DMS153 (cell line): ENCODE results near the gene NAP1L4.

Experiments used
- DNase-seq: peaks from one replicate; lab custom pipeline; 2025; lab: John Stamatoyannopoulos, UW

NAP1L4 gene

DNA sequence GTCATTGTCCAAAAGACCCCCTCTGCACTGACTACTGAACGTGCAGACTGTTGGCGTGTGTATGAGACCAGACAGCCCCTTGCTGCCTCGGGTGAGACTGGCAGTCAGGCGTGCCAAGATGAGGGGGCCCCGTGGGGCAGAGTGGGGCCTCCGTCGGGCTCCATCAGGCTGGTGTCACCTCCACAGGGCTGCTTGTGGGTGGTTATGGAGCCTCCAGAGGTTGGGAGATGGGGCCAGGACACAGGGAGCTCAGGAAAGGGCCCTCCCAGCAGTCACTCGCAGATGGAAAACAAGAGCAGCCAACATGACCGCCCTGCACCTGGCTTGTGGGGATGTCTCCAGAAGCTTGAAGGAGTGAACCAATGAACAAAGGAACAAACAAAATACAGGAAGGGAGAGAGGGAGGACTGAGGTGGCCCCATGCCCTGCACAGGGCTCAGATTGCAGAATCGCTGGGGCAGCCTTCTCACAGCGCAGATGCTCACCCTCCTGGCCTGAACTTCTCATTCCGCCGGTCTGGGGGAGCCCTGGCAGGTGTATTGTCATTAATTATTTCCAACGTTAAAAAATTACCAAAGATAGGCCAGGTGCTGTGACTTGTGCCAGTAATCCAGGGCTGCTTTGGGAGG, 57.4 kb downstream of the NAP1L4 start:
- no peak for DNase-seq

DNA sequence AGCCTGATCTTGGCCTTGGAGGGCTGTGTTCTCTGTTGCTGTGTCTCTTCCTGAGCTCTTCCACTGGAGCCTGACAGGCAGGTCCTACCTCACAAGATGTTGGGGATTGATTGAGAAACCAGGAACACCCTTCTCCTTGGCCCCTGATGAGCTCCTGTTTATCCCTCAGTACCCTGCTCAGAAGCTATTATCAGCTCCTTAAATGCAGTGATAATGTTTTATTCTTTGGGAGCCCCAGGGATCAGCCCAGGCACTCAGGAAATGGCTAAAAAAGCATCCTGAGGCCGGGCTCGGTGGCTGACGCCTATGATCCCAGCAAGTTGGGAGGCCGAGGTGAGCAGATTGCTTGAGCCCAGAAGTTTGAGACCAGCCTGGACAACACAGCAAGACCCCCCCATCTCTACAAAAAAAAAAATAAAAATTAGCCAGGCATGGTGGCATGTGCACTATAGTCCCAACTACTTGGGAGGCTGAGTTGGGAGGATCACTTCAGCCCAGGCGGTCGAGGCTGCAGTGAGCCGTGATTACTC, 58.0 kb downstream of the NAP1L4 start:
- DNase-seq: no peak

DNA sequence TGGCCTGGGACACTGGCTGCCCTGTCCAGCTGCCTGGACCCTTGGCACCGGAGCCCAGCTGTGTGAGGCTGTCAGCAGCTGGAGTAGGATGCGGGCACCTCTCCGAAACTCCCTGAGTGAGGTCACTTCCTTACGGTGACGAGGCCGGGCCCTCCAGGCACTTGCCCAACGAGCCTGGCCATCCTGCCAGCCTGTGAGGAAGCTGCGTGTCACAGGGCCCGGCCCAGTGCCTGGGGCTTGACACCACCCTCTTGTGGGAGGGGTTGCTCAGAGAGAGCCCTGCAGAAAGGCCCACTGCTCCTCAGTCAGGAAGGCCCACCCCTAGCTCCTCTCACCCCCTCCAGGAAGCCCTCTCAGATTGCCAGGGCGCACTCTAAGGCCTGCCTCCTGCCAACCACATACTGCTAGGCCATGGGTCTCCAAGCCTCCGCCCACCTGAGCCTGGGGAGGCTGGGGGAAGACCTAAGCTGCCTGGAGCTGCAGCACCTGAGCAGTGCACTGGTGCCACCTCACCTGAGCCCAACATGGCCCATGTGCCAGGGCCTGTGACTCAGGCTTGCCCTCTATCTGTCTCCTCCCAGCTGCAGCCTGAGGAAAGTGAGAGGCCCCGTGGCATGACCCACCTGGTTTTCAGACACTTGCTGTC, 58.6 kb downstream of the NAP1L4 start:
- DNase-seq: peak; percentile 20

DNA sequence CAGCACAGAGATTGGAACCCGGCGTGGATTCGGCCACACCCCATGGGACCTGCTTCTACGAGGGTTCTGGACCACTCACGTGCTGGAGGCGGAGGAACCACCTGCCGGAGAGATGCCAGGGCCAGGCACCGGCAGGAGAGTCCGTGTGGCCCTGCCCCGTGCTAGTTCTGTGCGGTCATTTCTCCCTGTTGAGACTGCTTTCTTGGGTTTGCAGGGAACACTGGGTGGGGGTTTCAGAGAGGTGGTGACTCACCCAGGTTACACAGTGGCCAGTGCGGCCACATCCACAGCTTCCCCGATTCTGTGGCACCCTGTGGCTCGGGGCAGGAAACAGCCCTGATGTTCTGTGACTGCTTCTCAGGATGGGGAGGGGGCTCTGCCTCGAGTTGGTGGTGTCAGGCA, 59.3 kb downstream of the NAP1L4 start:
- no peak for DNase-seq

GRCh38 chr11:2931771-2932738, 60.1 kb downstream of the NAP1L4 start:
- DNase-seq: no peak

GRCh38 chr11:2931420-2931746, 60.7 kb downstream of the NAP1L4 start:
- no peak for DNase-seq

DNA sequence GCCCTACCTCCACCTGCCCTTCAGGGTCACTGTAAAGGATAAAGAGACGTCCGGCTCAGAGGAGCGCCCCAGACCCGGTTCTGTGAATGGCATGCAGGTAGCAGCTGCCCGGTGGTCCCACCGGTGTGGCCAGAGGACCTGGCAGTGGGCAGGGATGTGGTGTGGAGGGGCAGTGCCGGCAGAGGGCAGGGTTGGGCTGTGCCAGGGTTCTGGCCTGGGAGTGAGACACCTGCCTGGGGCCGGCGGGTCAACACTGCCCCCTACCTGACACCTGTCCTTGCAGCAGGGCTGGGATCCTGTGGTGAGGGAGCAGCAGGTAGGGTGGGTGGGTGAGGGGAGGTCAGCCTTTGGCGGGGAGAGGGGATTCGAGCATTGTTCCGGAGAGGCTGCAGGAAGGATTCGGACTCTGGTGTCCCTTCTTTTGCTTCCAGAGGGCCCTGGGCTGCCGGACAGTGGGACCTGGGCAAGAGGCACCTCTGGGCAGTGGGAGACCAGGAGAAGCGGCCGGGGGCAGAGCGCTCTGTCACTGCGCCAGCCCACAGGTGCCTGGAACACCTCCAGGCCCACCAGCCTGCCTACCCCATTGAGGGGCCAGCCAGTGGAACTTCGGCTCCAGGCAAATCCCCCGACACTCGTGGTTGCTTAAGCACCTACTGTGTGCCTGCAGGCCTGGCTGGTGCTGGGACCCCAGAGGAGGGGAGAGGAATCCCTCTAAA, 61.3 kb downstream of the NAP1L4 start:
- peak; percentile 58 for DNase-seq

GRCh38 chr11:2929950-2930703, 62.0 kb downstream of the NAP1L4 start:
- DNase-seq: peak; percentile 56

DNA sequence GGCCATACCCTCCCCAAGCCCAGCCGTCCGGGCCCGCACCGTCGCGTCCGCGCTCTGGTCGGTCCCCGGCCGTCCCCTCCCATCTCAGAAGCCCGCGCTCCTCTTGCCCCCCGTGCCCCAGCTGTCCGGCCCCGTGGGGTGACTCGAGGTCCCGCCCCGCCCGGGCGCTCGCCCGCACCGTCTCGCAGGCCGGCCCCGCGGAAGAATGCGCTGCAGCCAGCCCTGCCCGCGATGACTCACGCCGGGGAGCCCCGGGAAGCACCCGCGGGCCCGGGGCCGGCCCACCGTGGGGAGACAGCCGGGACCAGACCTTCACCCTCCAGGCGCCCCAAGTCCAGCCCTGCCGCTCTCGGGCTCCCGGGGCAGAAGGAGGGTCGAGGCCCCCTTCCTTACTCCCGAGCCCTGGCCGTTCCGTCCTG, 62.6 kb downstream of the NAP1L4 start:
- no peak for DNase-seq

DNA sequence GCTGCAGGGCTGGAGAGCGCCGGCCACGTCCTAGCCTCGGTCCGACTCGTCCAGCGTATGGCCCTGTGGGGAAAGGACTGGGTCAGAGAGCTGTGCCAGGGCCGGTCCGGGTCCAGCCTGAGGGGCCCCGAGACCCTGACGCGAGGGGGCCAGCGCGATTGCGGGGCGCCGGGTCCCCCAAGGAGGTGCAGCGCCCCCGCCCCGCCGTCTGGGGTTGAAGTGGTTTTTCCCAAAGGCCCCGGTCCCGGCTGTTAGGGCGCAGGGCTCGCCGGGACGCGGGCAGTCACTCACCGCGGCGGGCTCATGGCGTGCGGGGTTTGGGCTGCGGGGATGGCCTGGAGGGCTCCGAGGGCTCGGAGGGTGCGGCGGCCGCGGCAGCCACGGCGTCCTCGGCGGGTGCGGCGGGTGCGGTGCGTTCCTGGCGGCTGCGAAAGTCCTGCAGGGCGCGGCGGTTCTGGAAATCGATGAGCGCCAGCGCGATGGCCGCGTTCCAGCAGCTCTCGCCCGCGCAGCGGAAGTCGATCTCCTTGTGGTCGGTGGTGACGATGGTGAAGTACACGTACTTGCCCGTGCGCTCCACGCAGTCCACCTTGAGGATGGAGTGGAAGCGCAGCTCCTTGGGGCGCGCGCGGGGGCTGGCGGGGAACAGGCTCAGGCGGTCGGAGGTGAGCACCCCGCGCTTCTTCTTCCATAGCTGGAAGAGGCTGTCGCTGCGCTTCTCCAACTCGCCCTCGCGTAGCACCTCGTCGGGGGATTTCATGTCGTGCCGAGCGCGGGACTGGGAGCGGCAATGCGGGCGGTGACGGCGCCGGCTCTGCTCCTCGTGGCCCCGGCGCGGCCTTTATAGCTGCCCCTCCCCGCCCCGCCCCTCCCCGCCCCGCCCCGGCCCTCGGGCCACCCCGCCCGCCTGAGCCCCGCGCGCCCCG, 63.3 kb downstream of the NAP1L4 start, which contains the start of gene PHLDA2:
PHLDA2 (minus strand) TSS at position 816 of the 926 bp plus-strand sequence; CDS start at position 760, 56 bp downstream.
- DNase-seq: peak; percentile 36

DNA sequence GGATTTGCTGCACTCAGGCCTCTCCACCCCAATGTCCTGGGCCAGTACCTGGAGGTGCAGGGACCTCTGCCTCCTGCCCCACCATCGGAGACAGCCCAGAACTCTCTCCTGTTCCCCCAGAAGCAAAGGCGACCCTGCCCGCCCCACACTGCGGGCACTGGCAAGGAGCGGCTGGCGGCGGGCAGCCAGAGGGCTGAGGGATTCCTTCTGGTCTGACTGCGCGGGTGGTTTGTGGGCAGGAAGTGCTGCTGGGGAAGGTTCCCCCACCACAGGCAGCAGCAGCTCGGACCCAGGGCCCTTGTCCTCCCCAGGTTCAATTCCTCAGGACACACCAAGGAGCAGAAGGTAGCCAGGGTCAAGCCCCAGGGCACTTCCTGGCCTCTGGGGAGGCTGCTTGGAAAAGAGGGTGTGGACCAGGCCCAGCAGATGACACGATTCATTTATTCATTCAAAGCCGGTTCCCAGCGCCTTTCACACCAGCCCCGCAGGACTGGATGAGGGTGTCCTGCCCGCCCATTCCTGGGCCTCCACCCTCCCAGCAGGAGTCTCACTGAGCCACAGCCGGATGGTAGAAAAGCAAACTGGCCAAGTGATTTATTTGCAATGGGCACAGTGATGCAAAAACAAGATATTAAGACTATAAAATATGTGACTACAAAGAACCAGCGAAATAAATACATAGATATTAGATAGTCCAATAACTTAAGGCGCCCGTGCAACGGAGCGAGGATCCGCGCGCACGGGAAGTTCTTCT, 64.1 kb downstream of the NAP1L4 start:
- DNase-seq: no peak

GRCh38 chr11:2927121-2927800, 64.9 kb downstream of the NAP1L4 start:
- DNase-seq: no peak

DNA sequence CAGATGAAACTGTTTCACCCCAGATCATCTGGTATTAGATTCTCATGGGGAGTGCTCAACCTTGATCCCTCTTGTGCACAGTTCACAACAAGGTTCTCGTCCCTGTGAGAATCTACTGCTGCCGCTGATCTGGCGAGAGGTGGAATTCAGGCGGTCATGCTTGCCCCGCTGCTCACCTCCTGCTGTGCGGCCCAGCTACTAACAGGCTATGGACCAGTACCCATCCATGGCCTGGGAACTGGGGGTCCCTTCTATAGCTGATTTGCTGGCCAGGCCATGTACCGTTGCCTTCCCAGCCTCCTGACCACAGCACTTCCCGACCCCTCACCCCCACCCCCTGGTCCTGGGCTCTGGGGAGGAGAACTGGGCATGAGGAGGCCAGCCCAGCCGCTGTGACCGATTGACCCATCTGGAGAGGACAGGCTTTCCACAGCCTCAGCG, 65.5 kb downstream of the NAP1L4 start:
- no peak for DNase-seq

DNA sequence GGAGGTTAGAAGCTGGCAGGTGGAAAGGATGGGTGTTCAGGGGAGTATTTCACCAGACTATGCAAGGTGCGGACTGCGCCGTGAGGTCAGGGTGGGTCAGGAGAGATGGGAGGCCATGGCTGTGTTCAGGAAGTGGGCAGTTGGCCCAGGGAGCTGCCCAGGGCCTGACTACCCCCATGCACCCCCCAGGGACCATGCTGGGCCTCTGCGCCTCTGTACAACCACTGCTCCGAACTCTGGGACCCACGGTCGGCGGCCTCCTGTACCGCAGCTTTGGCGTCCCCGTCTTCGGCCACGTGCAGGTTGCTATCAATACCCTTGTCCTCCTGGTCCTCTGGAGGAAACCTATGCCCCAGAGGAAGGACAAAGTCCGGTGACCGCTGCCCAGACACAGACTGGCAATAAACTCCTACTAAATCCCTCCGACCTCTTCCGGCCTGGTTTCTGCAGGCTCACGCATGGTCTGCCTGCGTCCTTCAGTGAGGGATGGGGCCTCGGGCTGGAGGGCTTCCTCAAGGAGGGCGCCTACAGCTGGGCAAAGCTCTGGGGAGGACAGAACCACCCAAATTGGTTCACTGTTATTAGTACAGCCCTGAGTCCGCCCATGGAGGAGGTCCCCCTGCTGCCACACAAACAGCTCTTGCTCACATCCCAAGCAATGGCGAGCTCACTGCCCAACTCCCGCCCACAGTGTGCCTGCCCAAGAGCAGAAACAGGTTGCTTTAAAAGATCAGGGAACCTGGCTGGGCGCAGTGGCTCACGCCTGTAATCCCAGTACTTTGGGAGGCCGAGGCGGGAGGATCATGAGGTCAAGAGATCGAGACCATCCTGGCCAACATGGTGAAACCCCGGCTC, 67.1 kb downstream of the NAP1L4 start:
- no peak for DNase-seq

DNA sequence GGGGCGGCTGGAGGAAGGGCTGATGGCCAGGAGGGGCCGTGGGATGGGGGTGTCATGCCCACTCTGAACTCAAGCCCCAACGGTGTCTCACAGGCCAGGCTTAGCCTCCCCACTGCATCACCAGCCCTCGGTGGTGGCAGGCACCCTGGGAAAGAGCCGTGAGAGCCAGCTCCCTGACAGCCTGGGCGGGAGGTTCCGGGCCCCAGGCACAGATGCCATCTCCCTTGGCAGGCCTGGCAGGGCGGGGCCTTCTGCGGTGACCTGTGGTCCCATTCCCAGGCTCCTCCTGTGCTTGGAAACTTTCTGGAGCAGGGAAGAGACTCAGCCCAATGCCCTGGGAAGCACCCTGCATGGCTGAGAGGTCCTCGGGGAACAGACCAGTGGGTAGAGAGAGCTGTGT, 67.7 kb downstream of the NAP1L4 start:
- no peak for DNase-seq

- DNase-seq: no peak
Observed at GRCh38 chr11:2923446-2924375, 68.4 kb downstream of the NAP1L4 start.

GRCh38 chr11:2922655-2923054, 69.5 kb downstream of the NAP1L4 start:
- no peak for DNase-seq
